NCI-H69 (cell line): ENCODE data around the gene FGD5.
A peak's percentile ranks its signal among the peaks of the same experiment; 100 is the strongest.
"Not testable (repeated sequence)": the region's sequence is repeated elsewhere in the genome, so short reads cannot be mapped to it uniquely, and the experiment has no call there.

Experiments used
- DNase-seq: peaks from one replicate; lab custom pipeline; 2025; lab: John Stamatoyannopoulos, UW

The FGD5 gene

DNA sequence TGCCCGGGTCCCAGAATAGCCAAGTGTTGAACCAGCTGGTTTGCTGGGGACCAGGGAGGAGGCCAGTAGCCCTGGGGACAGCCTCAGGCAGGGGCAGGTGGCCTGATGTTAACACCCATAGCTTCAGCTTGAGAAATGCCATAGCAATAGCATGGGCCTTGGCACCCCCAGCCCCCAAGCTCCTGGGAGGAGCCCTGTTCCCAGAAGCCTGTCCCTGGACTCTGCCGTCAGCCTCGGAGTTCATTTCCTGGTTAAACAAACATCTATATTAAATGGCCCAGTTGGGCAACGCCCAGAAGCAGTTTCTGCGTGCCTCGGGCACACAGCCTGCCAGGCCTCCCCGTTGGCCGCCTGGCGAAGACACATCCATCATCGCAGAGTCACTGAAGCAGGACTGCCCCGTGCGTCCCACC, 58.2 kb downstream of the FGD5 start:
- DNase-seq, result peak; percentile 83

DNA sequence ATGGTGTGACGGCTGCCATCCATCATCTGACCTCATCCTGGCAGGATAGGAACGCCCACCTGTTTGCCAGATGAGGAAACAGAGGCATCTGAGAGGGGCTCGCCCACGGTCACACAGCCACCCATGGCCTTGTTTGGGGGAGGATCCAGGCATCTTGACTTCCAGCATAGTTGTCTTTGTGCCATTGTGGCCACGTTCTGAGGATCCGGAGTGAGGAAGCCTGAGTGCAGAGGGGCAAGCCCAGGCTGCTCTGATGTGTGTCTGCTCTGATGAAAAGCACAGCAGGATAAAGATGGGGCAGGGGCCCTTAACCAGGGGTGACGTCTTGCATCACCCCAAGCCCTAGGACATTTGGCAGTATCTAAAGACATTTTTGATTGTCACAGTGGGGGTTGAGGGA, 58.7 kb downstream of the FGD5 start:
- DNase-seq, result peak; percentile 57

DNA sequence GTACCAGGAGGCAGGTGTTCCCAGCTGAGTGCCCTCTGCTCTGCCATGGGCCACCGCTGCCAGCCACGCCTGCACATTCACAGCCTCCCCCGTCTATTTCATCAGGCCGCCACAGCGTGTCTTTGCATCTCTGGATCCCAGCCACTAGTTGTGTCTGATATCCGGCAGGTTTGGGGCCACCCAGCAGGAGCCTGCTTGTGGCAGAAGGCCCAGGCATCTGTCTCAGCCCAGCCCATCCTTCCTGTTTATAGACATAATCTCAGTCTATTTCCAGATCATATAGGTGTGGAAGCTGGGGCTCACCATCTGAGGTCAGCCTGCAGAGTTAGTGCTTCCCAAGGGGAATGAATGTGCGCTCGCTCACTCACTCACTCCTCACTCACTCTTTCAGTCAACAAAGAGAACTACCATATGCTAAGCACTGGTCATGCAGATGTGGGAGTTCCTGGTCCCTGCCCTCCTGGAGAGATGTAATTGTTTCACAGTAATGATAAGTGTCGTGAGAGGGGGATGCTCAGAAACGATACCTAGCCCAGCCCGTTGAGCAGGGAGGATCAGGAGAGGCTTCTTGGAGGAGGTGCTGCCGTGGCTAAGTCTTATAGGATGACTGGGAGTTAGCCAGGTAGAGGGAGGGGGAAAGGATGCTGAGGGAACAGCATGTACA, 60.6 kb downstream of the FGD5 start:
- DNase-seq, result peak; percentile 93

DNA sequence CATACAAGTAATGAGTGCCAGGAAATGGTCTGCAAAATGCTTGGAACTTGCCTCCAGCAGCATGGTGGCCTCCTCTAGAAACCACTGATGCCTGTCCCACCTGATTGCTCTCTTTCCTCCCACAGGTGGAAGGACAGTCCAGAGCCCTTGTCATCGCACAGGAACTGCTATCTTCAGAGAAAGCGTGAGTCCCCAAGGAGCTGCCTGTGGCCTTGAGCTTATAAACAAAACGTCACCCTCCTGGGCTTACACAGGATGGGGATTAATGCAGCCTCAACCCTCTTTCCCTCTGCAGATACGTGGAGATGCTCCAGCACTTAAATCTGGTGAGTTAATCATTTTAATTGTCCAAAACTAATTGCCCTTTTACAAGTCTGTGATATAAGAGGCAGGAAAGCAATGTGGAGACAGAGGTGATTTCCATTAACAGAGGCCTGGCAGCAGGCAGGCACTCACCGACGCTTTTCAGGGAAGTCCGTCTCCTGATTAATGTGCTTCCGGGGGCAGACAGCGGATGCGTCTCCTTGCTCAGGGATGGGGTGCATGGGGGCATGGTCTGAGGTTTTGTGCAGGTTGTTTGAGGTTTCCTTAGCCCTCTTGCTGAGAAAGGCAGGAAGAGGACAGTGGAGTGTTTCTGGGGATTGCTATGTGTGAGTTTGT, 61.8 kb downstream of the FGD5 start:
- DNase-seq, result peak; percentile 53

DNA sequence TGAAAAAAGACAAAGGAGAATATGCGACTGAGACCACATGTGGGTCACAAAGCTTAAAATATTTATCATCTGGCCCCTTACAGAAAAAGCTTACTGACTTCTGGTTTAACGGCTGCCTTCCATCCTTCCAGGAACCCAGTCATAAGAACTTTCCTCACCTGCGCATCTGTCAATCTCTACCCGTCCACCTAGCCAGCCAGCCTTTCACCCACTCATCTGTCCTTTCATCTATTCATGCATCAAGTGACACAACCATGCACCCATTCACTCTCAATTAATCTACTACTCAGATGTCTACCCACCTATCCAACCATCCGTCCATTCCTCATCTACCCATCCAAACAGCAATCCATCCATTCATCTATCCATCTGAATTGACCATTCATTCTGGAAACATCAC, 64.5 kb downstream of the FGD5 start:
- DNase-seq, result no peak

DNA sequence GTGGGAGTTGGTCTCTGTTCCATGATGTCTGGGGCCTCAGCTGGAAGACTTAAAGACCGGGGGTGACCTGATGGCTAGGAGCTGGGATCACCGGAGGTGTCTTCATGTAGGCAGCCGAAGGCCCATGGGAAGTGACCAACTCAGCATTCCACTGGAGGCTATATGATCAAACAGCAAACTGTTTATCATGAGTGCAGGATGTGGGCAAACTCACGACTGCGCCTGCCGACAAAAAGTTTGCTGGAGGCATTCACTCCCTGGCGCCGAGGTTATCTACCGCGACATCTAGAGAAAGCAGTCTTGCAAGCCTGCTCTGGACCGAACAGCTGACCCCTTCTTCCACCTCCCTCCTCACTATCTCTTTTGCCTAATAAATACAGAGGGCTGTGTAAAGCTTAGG, 65.9 kb downstream of the FGD5 start:
- DNase-seq, result no peak

DNA sequence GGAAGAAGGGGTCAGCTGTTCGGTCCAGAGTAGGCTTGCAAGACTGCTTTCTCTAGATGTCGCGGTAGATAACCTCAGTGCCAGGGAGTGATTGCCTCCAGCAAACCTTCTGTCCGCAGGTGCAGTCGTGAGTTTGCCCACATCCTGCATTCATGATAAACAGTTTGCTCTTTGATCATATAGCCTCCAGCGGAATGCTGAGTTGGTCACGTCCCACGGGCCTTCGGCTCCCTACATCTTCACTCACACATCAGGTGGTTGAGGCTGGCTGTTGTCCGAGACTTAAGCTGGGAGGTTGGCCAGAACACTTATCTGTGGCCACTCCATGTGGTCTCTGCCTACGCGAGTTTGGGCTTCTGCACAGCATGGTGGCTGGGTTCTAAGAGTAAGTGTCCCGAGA, 66.5 kb downstream of the FGD5 start:
- no peak for DNase-seq

DNA sequence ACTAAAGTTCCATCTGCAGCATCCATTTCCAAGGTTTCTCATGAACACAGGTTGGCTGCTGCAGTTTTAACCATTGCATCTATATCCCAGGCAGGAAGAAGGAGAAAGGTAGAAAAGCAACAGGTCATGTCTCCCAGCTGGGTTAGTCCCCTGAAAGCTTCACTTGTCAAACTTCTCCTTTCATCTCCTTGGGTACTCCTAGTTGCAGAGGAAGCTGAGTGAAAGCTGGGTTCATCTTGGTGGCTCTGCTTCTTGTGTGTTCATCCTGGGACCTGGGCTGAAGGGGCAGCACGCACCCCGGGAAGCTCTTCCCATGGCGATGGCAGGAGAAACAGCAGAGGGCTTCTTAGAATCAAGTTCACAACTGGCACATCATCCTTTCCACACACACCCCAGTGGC, 67.3 kb downstream of the FGD5 start:
- no peak for DNase-seq

DNA sequence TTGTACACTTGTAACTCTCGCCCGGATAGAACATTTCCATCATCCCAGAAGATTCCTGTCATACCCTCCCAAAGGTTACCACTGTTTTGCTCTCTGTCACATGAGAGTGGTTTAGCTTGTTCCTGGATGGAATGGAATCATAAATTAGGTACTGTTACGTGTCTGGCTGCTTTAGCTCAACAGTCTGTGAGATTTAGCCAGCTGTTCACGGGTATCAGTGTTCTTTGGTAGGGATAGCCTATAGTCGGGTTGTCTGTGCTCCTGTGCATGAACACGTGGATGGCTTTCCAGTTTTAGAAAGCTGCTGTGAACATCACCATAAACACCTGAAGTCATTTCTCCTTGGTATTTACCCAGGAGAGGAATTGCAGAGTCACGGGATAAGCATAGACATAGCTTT, 70.4 kb downstream of the FGD5 start:
- no peak for DNase-seq

DNA sequence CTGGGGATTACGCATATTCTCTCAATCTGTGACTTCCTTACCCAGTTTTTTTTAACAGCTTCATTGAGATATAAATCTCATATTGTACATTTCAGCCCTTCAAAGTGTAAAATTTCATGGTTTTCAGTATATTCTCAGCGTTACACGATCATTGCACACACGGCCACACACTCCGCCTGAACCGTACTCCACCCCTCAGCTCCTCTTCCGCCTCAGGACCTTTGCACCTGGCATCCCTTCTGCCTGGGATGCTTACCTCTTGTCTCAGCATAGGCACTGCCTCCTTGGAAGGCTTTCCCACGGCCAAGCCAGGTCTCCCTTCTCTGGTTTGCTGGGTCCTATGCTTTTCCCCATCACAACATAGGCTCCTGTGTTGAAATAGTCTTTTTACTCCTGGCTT, 71.2 kb downstream of the FGD5 start:
- no peak for DNase-seq

DNA sequence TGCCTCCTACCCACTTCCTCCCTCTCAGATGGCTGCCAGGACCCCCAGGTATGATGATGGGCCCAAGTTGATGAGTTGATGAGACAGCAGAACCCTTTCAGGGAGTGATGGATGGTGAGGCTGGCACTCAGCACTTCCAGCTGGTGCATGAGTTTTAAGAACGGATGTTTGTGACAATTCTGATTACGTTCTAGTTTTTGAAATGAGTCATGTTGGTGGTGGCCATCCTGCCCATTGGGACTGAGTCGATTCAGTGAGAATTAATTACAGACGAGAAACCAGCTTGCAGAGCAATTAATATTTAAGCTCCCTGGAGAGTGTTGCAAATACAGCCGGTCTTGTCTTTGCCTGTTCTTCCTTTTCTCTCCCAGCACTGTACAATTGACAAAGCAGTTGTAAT, 71.7 kb downstream of the FGD5 start:
- no peak for DNase-seq

DNA sequence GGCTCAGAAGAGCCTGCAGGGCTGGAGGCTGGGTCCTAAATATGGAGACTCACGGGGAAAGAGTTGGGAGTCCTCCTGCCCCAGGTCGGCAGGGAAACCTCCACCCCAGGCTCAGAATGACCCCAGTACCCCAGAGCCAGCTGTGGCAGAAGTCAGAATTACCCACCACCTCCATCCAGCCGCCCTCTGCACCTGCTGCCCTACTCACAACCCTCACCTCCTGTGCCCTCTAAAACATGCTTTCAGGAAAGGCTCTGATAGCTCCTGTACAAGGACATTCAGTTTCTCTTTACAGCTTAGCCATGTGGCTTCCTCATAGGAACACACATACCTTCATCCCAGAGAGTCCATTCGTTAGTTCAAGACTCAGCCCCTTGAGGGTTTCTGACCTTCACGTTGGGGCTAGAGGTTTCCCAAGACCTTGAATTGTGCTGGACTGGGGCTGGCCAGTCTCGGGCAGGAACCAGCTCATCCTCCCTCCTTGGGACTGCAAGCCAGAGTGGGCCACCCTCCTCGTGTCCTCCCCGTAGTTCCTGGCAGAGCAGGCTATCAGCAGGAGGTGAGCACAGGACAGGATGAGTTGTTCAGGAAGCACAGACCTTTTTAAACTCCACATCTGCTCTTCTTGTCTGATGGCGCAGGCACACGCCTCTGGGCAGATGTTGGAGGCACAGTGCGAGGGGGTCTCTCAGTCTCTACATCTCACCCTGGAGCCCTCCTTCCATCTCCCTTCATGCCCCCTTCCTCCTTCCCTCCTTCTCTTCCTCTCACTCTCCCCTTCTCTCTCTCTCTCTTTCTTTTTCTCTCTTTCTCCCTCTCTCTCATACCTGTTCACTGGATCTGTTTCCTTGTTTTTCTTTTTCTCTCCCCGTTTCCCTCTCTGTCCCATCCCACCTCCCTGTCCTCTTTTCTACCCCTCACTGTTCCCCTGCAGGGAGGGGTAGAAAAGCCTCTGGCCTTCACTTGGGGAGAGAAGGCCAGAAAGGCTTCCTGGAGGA, 72.7 kb downstream of the FGD5 start:
- DNase-seq, result no peak

DNA sequence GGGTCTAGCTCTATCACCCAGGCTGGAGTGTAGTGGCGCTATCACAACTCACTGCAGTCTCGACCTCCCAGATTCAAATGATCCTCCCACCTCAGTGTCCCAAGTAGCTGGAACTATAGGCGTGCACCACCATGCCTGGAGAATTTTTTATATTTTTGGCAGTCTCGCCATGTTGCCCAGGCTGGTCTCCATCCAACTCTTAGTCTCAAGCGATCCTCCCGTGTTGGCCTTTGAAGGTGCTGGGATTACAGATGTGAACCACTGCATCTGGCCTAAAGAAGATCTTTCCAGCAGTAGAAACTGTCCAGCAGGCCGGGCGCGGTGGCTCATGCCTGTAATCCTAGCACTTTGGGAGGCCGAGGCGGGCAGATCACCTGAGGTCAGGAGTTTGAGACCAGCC, 73.5 kb downstream of the FGD5 start:
- no peak for DNase-seq

DNA sequence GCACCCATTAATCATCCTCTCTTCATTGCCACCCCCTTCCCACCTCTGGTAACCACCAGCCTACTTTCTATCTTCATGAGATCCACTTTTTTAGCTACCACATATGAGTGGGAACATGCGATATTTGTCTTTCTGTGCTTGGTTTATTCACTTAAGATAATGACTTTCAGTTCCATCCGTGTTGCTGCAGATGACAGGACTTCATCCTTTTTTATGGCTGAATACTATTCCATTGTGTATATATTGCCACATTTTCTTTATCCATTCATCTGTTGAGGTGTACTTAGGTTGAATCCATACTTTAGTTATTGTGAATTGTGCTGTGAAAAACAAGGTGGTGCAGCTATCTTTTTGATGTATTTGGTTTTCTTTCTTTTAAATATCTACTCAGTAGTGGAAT, 75.3 kb downstream of the FGD5 start:
- no peak for DNase-seq

DNA sequence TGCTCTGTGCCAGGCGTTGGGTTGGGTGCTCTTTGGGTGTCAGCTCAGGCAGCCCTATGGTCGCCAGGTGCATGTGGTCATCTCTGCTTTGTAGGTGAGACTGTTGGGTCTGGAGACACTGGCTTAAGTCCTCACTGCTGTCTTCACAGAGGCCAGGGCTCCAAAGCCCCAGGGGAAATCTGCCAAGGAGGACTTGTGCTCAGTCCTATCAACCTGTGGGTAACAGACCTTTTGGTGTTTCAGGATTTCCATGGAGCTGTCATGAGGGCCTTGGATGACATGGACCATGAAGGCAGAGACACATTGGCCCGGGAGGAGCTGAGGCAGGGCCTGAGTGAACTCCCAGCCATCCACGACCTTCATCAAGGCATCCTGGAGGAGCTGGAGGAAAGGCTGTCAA, 78.5 kb downstream of the FGD5 start:
- DNase-seq, result no peak

DNA sequence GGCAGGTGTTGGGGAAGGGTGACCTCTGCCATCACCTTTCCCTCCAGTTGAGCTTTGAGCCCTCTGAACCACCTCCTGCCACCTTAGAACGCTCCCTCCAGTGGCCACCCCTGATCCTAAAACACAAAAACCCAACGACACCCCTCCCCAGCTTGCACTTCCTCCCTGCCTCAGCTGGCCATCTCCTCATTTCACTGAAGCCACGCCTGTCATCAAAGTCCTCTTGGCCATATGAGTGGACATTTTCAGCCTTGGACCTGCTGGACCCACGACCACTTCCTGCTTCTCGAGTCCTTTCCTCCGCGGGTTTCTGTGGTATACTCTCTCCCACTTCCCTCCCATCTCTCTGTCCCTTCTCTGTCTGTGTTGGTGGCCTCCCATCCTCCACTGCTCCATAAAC, 80.2 kb downstream of the FGD5 start:
- DNase-seq, result no peak

DNA sequence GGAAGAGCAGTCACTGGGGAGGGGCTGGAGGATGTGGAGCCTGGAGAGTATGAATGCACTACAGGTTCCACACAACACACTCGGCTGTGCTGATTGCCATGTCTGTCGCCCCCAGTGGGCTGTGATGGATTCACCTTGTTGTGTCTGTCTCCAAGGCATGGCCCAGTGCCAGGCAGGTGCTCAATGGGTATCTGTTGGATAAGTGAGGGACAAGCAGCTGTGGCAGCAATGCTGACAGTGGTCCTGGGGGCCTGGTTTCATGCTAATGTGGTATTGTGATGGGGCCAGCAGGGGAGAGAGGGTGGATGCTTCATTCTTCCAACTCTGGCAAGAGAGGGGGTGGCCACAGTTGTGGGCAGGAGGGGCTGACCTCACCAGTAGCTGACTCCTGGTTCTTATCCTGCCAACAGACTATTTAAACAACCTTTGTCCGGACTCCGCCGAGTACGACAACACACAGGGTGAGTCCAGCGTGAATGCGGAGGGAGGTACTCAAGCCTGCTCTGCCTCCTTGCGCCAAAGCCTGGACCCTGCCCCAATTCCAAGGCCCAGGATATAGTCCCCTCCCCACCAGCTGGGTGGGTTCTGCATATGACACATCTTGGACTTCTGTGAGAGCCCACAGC, 81.3 kb downstream of the FGD5 start:
- peak; percentile 82 for DNase-seq

DNA sequence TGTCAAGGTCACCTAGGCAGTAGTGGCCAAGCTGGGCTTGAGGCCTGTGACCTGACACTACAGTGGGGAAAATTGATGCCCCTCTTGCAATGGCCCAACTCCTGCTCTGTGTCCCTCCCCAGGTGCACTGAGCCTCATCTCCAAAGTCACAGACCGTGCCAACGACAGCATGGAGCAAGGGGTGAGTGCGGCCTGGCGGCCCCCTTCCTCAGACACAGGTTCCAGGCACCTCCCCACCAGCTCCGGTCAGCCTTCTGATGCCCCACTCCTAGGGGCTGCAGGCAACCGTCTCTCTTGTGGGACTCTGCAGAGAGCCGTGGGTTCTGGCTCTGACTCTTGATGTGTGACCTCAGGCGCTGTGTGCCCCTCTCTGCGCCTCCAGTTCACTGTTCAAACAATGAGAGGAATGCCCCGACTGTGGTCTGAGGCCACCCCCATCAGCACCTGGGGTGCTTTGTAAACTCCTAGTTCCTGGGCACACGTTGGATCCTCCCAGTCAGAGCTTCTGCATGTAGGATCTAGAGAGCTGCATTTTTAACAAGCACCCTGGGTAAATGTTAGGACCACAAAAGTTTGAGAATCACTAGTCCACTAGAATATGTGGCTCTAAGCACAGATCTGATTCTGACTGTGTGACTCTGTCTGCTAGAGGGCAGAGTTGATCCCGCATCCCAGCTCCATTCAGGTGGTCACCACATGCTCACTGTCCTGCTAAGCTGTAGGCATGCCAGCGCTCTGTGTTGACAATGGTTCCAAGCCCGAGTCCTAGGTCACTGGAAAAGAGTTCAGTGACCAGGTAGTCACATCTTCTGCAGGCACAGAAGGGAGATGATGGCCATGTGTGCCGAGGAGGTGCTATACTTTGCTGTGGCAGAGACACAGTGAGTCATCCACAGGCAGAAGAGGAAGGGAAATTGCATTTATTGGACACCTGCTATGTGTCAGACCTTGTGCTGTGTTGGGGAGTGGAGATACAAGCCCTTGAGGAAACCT, 82.4 kb downstream of the FGD5 start:
- DNase-seq, result no peak

DNA sequence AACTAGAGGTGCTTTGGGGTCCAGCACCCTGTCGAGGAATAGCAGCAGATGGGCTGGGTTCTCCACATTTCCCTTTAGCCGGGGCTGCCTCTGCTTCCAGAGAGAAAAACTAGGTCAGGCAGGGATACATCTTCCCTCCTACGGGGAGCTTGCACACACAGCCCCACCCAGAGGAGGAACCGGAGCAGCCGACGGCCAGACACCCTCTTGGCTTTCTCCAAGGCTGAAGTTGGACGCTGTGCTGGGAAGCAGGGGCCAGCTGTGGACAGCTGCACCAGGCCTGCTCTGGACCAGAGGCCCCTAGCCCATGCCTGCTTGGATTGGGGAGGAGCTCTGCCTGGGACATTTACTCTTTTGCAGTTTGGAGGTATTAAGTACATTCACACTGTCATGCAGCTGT, 84.0 kb downstream of the FGD5 start:
- no peak for DNase-seq

DNA sequence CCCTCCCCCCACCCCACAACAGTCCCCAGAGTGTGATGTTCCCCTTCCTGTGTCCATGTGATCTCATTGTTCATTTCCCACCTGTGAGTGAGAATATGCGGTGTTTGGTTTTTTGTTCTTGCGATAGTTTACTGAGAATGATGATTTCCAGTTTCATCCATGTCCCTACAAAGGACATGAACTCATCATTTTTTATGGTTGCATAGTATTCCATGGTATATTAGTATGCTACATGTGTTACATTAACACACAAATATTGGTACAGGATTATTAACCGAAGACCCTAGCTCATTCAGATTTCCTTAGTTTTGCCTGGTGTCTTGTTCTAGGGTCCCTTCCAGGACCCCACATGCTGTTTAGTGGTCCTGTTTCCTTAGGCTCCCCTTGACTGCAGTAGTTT, 84.7 kb downstream of the FGD5 start:
- DNase-seq, result not testable (repeated sequence)

DNA sequence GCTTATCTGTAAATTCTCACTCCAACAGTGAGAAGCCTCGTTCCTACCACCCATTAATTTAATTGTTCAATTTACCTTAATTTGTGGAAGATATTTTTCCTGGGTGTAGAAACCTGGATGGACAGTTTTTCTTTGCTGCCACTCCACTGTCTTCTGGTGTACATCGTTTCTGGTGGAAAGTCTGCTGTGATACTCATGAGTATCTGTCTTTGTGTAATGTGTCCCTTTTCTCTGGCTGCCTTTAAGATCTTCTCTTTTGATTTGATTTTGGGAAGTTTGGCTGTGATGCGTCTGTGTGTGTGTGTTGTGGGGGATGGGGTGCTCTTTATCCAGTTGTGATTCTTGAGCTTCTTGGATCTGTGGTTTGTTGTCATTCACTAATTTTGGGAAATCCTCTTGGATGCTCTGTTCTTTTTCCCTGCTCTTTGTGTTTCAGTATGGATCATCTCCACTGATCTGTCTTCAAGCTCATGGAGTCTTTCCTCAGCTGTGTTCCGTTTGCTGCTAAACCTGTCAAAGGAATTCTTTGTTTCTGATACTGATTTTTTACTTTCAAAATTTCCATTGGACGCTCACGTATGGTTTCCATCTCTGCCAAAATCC, 86.4 kb downstream of the FGD5 start:
- no peak for DNase-seq
